IMR-90 (cell line): ENCODE data around the gene CSH1. TPM values are rescaled to one million over a fixed set of nuclear protein-coding genes. Genes with fewer than 3 reads are reported as not detected.

Experiments used
- ATAC-seq: fragments of 200-7000 bp; cut with Tn5 transposase; 2 replicates; pipeline ENCODE4 v1.9.1; 2020; ENCODE audit warnings: low read depth, mild to moderate bottlenecking, moderate library complexity
- BruUV-seq: library from RNA; stranded (reverse); fragments of 400-500 nt; replicated peaks from 2 replicates; lab custom pipeline; 2021; lab: Mats Ljungman, UMichigan
- CTCF ChIA-PET: fragments of 300-600 bp; formaldehyde crosslinking; extraction: SDS; loops from one replicate; lab custom pipeline; 2021; ENCODE audit warnings: antibody characterized with exemption; lab: Yijun Ruan, JAX
- POLR2A ChIA-PET: fragments of 300-600 bp; sonication (Branson Sonifier 250); formaldehyde crosslinking; loops from one replicate; lab custom pipeline; 2022; ENCODE audit warnings: antibody characterized with exemption; ENCODE audit not compliant: unreplicated experiment; lab: Charles Lee
- DNase-seq: peaks from one replicate; pipeline ENCODE4 v3.0.0; 2013
- H2AFZ ChIP-seq: replicated peaks from 2 replicates; pipeline ENCODE3; 2013; ENCODE audit warnings: low read length, mild to moderate bottlenecking; ENCODE audit not compliant: poor library complexity
- H2AK5ac ChIP-seq: 2 replicates; pipeline ENCODE4 v1.6.1; 2013; ENCODE audit warnings: low read depth, low read length, inconsistent platforms
- H2AK9ac ChIP-seq: replicated peaks from 2 replicates; pipeline ENCODE3; 2013; ENCODE audit warnings: mild to moderate bottlenecking, low read depth, low read length, moderate library complexity; ENCODE audit not compliant: poor library complexity
- H2BK120ac ChIP-seq: 2 replicates; pipeline ENCODE4 v1.6.1; 2013; ENCODE audit warnings: low read depth, low read length, inconsistent platforms
- H2BK15ac ChIP-seq: 3 replicates; pipeline ENCODE4 v1.6.1; 2013; ENCODE audit warnings: low read depth, low read length, inconsistent platforms
- H2BK20ac ChIP-seq: 2 replicates; pipeline ENCODE4 v1.6.1; 2013; ENCODE audit warnings: low read depth, mild to moderate bottlenecking, inconsistent platforms, low read length, moderate library complexity
- H2BK5ac ChIP-seq: 2 replicates; pipeline ENCODE4 v1.6.1; 2013; ENCODE audit warnings: mild to moderate bottlenecking, low read depth, low read length, inconsistent platforms; ENCODE audit not compliant: poor library complexity, severe bottlenecking
- H3K14ac ChIP-seq: replicated peaks from 2 replicates; pipeline ENCODE4 v1.6.1; 2013; ENCODE audit warnings: low read depth, low read length, inconsistent platforms
- H3K18ac ChIP-seq: 2 replicates; pipeline ENCODE4 v1.6.1; 2013; ENCODE audit warnings: low read depth, low read length, control low read depth
- H3K23ac ChIP-seq: 2 replicates; pipeline ENCODE4 v1.6.1; 2013; ENCODE audit warnings: low read depth, low read length, inconsistent platforms
- H3K27ac ChIP-seq: 2 replicates; pipeline ENCODE4 v1.5.1; 2013; ENCODE audit warnings: mild to moderate bottlenecking, control low read depth, low read length; ENCODE audit not compliant: insufficient read depth
- H3K27me3 ChIP-seq: 2 replicates; pipeline ENCODE4 v1.6.1; 2013; ENCODE audit warnings: low read length; ENCODE audit not compliant: control insufficient read depth, insufficient read depth
- H3K36me3 ChIP-seq: 2 replicates; pipeline ENCODE4 v1.6.1; 2013; ENCODE audit warnings: low read length, mixed read lengths; ENCODE audit not compliant: control insufficient read depth, insufficient read depth
- H3K4ac ChIP-seq: 2 replicates; pipeline ENCODE4 v1.6.1; 2013; ENCODE audit warnings: low read depth, low read length, inconsistent platforms
- H3K4me1 ChIP-seq: 2 replicates; pipeline ENCODE4 v1.6.1; 2013; ENCODE audit warnings: low read length, mixed read lengths; ENCODE audit not compliant: control insufficient read depth, insufficient read depth
- H3K4me2 ChIP-seq: 2 replicates; pipeline ENCODE4 v1.6.1; 2013; ENCODE audit warnings: low read depth, mild to moderate bottlenecking, control low read depth, low read length, moderate library complexity
- H3K4me3 ChIP-seq: 2 replicates; pipeline ENCODE4 v1.5.1; 2013; ENCODE audit warnings: low read depth, mild to moderate bottlenecking, control low read depth, low read length, moderate library complexity; ENCODE audit not compliant: insufficient read depth
- H3K56ac ChIP-seq: 2 replicates; pipeline ENCODE4 v1.6.1; 2013; ENCODE audit warnings: low read length, inconsistent platforms; ENCODE audit not compliant: insufficient read depth; ENCODE audit errors: extremely low read depth
- H3K79me1 ChIP-seq, 2 experiments: 2 replicates each; pipeline ENCODE4 v1.6.1; 2013; ENCODE audit warnings: low read length in 2 of 2, inconsistent platforms in 1 of 2, low read depth in 1 of 2
- H3K9ac ChIP-seq: 2 replicates; pipeline ENCODE4 v1.6.1; 2013; ENCODE audit warnings: low read depth, low read length, control low read depth
- H3K9me1 ChIP-seq: 2 replicates; pipeline ENCODE4 v1.6.1; 2013; ENCODE audit warnings: low read length, inconsistent platforms; ENCODE audit not compliant: insufficient read depth
- H3K9me3 ChIP-seq: 2 replicates; pipeline ENCODE4 v1.6.1; 2013; ENCODE audit warnings: low read length; ENCODE audit not compliant: control insufficient read depth, insufficient read depth
- H4K20me1 ChIP-seq: 2 replicates; pipeline ENCODE4 v1.6.1; 2013; ENCODE audit warnings: low read length, inconsistent platforms; ENCODE audit not compliant: insufficient read depth
- H4K5ac ChIP-seq: 2 replicates; pipeline ENCODE4 v1.6.1; 2013; ENCODE audit warnings: mild to moderate bottlenecking, low read depth, low read length, control low read depth
- H4K8ac ChIP-seq, 2 experiments: 2 replicates each; pipeline ENCODE4 v1.6.1; 2013; ENCODE audit warnings: low read depth in 2 of 2, low read length in 2 of 2, control low read depth in 1 of 2, inconsistent platforms in 1 of 2
- H4K91ac ChIP-seq: 2 replicates; pipeline ENCODE4 v1.6.1; 2013; ENCODE audit warnings: low read depth, low read length, inconsistent platforms; ENCODE audit not compliant: insufficient read depth
- CEBPB ChIP-seq: IDR thresholded peaks from 2 replicates; pipeline ENCODE4 v1.6.1; 2012; ENCODE audit warnings: low read depth, low read length, improper control_type of control experiment
- CTCF ChIP-seq: conservative IDR thresholded peaks from 2 replicates; pipeline ENCODE4 v1.5.1; 2012; ENCODE audit warnings: mild to moderate bottlenecking, low read depth, low read length, improper control_type of control experiment
- ELK1 ChIP-seq: fragments of 150-350 bp; IDR thresholded peaks from 2 replicates; pipeline ENCODE4 v1.6.1; 2016; ENCODE audit warnings: low read depth, mild to moderate bottlenecking, low read length, moderate library complexity, borderline replicate concordance
- FOS ChIP-seq: fragments of 150-350 bp; IDR thresholded peaks from 2 replicates; pipeline ENCODE4 v1.6.1; 2016; ENCODE audit warnings: low read depth, low read length
- MXI1 ChIP-seq: IDR thresholded peaks from 2 replicates; pipeline ENCODE4 v1.6.1; 2012; ENCODE audit warnings: low read depth, mild to moderate bottlenecking, low read length, moderate library complexity, borderline replicate concordance
- POLR2A ChIP-seq: IDR thresholded peaks from 2 replicates; pipeline ENCODE4 v1.6.1; 2012; ENCODE audit warnings: mild to moderate bottlenecking, low read depth, low read length
- RAD21 ChIP-seq: IDR thresholded peaks from 2 replicates; pipeline ENCODE4 v1.6.1; 2012; ENCODE audit warnings: low read length, improper control_type of control experiment
- RCOR1 ChIP-seq: IDR thresholded peaks from 2 replicates; pipeline ENCODE4 v1.6.1; 2012; ENCODE audit warnings: mild to moderate bottlenecking, low read length, improper control_type of control experiment; ENCODE audit not compliant: insufficient replicate concordance
- WGBS, 2 experiments: methylation state at CpG; one replicate each; pipeline versions ENCODE4 v1.1.5 to v1.1.7; 2013; ENCODE audit warnings: missing lambda C conversion rate in 2 of 2; ENCODE audit not compliant: insufficient read length in 1 of 2; ENCODE audit errors: extremely low coverage in 2 of 2; 5-methylcytosine and 5-hydroxymethylcytosine counted together
- dilution Hi-C: fragments of 300-500 bp; cut with HindIII; formaldehyde crosslinking; loops from one replicate; pipeline ENCODE4 v1.14.3; 2018; ENCODE audit warnings: low sequenced_read_pairs; ENCODE audit not compliant: unreplicated experiment
- in situ Hi-C: fragments of 300-500 bp; cut with MboI; formaldehyde crosslinking; loops from 3 replicates; pipeline ENCODE4 v1.14.3; 2019; ENCODE audit warnings: low sequenced_read_pairs, inconsistent platforms, mixed read lengths
- intact Hi-C: fragments of 100-400 bp; cut with micrococcal nuclease; formaldehyde crosslinking; loops from 2 replicates; pipeline ENCODE4 v1.10.0; 2022
- polyA plus RNA-seq, 3 experiments: library from polyadenylated mRNA; depleted of rRNA; stranded (reverse); fragments of >200 nt; gene quantifications; 2 replicates each; pipeline ENCODE4 v1.2.3, GENCODE V29; 2012; ENCODE audit warnings: low replicate concordance in 1 of 3
- total RNA-seq: library from RNA; depleted of rRNA; stranded (reverse); fragments of >200 nt; gene quantifications from 2 replicates; pipeline ENCODE4 v1.2.3, GENCODE V29; 2012

The CSH1 gene
- total and polyA plus RNA-seq, 2 of the 4 experiments (the other 2 are of a cell fraction) = not detected

GRCh38 chr17:63927464-63928171 lies 31.2 kb upstream of the CSH1 start:
- Histone ChIP-seq H2BK15ac (no peak overlapping the region), H3K9me1 (no peaks in the 10 kb centered on the region), H2AFZ (no peak overlapping the region), H2AK9ac (no peak overlapping the region), H3K4me1 (no peaks in the 10 kb centered on the region), H2BK5ac (no peak overlapping the region), H3K4me3 (no peak overlapping the region), H3K18ac (no peak overlapping the region), H2AK5ac (no peak overlapping the region), H3K23ac (no peak overlapping the region), H4K5ac (no peak overlapping the region), H2BK120ac (no peak overlapping the region), H4K20me1 (no peaks in the 10 kb centered on the region), H3K9ac (no peak overlapping the region), H3K27ac (no peak overlapping the region), H4K91ac (no peak overlapping the region), H2BK20ac (no peak overlapping the region), H4K8ac (no peak overlapping the region), H3K79me1 (no peaks in the 10 kb centered on the region), H3K9me3 (no peaks in the 10 kb centered on the region), H3K14ac (no peak overlapping the region), H3K27me3 (peaks cover 13% of the 10 kb centered on the region), H3K56ac (no peak overlapping the region), H3K4ac (no peak overlapping the region), H3K36me3 (no peaks in the 10 kb centered on the region), H3K4me2 (no peak overlapping the region)
- ChIA-PET CTCF (interaction anchor here (0.6 kb wide), 1 partner anchor 99 kb away, joined by 4 read pairs; no protein-coding TSS in a partner anchor), POLR2A (no interaction called here)
- no peak for TF ChIP-seq RAD21
- TF ChIP-seq ELK1 = no peak
- no peak for TF ChIP-seq CTCF
- TF ChIP-seq MXI1 = no peak
- no peak for TF ChIP-seq FOS
- no peak for TF ChIP-seq CEBPB
- no peak for TF ChIP-seq POLR2A
- no peak for TF ChIP-seq RCOR1
- in situ Hi-C loops = no loop called here
- intact Hi-C loops = no loop called here
- no TSS peak for BruUV-seq
- no CpG with 5 or more reads among the region's 8 CpGs for WGBS, 2 experiments
- dilution Hi-C loops = no loop called here
- no peak for ATAC-seq
- no peak for DNase-seq
